Measurements from ENCODE around the gene RPS6KB2. TPM values are rescaled to one million over a fixed set of nuclear protein-coding genes. Genes with fewer than 3 reads are reported as not detected.

Gene RPS6KB2
- total and polyA plus RNA-seq, 2 of the 4 experiments (the other 2 are of a cell fraction), result 50.7 to 58.4 TPM

DNA sequence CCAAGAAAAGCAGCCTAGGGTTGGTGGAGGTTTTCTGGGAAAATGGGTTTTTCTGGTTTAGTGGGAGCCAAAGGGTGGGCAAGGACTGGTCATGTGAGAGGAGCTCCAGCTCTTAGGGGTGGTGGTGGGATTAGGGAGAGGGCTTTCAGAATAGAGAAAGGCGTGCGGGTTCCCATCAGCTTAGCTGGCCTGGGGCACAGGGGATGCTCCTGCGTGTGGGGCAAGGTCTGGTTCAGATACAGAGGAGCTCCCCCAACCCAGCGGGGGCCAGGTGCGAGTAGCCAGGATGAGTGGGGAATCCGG, 40.1 kb downstream of the RPS6KB2 start:
- no peaks in the 10 kb centered on the region for H3K9me3 ChIP-seq (ENCODE audit: control insufficient read depth, insufficient read depth, low read length)
- ATAC-seq (ENCODE audit: low read depth) (no peak), DNase-seq (no peak)
- H3K4ac ChIP-seq (ENCODE audit: low read depth, low read length), result peak overlapping the region; percentile 79
- WGBS, 2 experiments (ENCODE audit: extremely low coverage in 2 of 2, insufficient read length in 1 of 2), result 0% methylated on average over 1 of the region's 6 CpGs; no CpG with 5 or more reads in 1 of the 2 experiments
- BruUV-seq (replicated peaks), result no TSS peak
- in situ Hi-C loops (cut with MboI; ENCODE audit: low sequenced_read_pairs), result no loop called here
- peak overlapping the region; percentile 39 for H4K91ac ChIP-seq (ENCODE audit: insufficient read depth, low read depth, low read length)
- peak overlapping the region; percentile 83 for H3K14ac ChIP-seq (replicated peaks; ENCODE audit: low read depth, low read length)
- peaks cover 3% of the 10 kb centered on the region; the same call in 1 of the 2 replicates for H3K27me3 ChIP-seq (ENCODE audit: control insufficient read depth, insufficient read depth, low read length)
- peaks cover 2% of the 10 kb centered on the region; the same call in 1 of the 2 replicates for H3K36me3 ChIP-seq (ENCODE audit: control insufficient read depth, insufficient read depth, low read length)
- H3K23ac ChIP-seq (ENCODE audit: low read depth, low read length), result peak overlapping the region; percentile 95
- no peaks in the 10 kb centered on the region for H4K20me1 ChIP-seq (ENCODE audit: insufficient read depth, low read length)
- H2AK5ac ChIP-seq (ENCODE audit: low read depth, low read length), result peak overlapping the region; percentile 86
- H4K5ac ChIP-seq (ENCODE audit: low read depth, low read length), result peak overlapping the region; percentile 31; the same call in 1 of the 2 replicates
- peaks cover 9% of the 10 kb centered on the region for H3K4me1 ChIP-seq (ENCODE audit: control insufficient read depth, insufficient read depth, low read length)
- no peak overlapping the region; the same call in 1 of the 2 replicates for H3K18ac ChIP-seq (ENCODE audit: low read depth, low read length)
- H3K4me2 ChIP-seq (ENCODE audit: low read depth, low read length), result peak overlapping the region; percentile 94
- peak overlapping the region; percentile 52 for H3K56ac ChIP-seq (ENCODE audit: extremely low read depth, insufficient read depth, low read length)
- H4K8ac ChIP-seq (ENCODE audit: low read depth in 2 of 2, low read length in 2 of 2), result peak overlapping the region; percentile 77 to 84
- H2BK5ac ChIP-seq (ENCODE audit: low read depth, low read length, poor library complexity, severe bottlenecking), result peak overlapping the region; percentile 66
- peak overlapping the region; percentile 87 for H3K4me3 ChIP-seq (ENCODE audit: insufficient read depth, low read depth, low read length)
- peaks cover 12% of the 10 kb centered on the region for H3K9me1 ChIP-seq (ENCODE audit: insufficient read depth, low read length)
- dilution Hi-C loops (cut with HindIII; ENCODE audit: low sequenced_read_pairs, unreplicated experiment), result no loop called here
- no peak overlapping the region; the same call in 1 of the 2 replicates for H2BK120ac ChIP-seq (ENCODE audit: low read depth, low read length)
- peak overlapping the region; percentile 99 for H2AK9ac ChIP-seq (replicated peaks; ENCODE audit: low read depth, low read length, poor library complexity)
- peak overlapping the region; percentile 78 for H3K27ac ChIP-seq (ENCODE audit: insufficient read depth, low read length)
- TF ChIP-seq BHLHE40 (IDR thresholded peaks at IDR 0.05; ENCODE audit: low read depth, low read length) (no peak), CHD1 (IDR thresholded peaks at IDR 0.05; ENCODE audit: low read depth, low read length) (no peak), CEBPB (IDR thresholded peaks at IDR 0.05; ENCODE audit: low read depth, low read length) (no peak), NFE2L2 (IDR thresholded peaks at IDR 0.05; ENCODE audit: low read depth, low read length) (no peak), MAFK (IDR thresholded peaks at IDR 0.05; ENCODE audit: low read depth, low read length) (no peak), RCOR1 (IDR thresholded peaks at IDR 0.05; ENCODE audit: insufficient replicate concordance, low read length) (no peak), POLR2A (IDR thresholded peaks at IDR 0.05; ENCODE audit: low read depth, low read length) (no peak), SMC3 (IDR thresholded peaks at IDR 0.05; ENCODE audit: low read depth, low read length) (no peak), RFX5 (IDR thresholded peaks at IDR 0.05; ENCODE audit: low read depth, low read length) (no peak), MXI1 (IDR thresholded peaks at IDR 0.05; ENCODE audit: borderline replicate concordance, low read depth, low read length) (no peak), RAD21 (IDR thresholded peaks at IDR 0.05; ENCODE audit: low read length) (no peak)
- TF ChIP-seq, protein P1, sequence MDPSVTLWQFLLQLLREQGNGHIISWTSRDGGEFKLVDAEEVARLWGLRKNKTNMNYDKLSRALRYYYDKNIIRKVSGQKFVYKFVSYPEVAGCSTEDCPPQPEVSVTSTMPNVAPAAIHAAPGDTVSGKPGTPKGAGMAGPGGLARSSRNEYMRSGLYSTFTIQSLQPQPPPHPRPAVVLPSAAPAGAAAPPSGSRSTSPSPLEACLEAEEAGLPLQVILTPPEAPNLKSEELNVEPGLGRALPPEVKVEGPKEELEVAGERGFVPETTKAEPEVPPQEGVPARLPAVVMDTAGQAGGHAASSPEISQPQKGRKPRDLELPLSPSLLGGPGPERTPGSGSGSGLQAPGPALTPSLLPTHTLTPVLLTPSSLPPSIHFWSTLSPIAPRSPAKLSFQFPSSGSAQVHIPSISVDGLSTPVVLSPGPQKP (IDR thresholded peaks at IDR 0.05; ENCODE audit: borderline replicate concordance, low read depth, low read length), result no peak
- H2BK15ac ChIP-seq (ENCODE audit: low read depth, low read length), result no peak overlapping the region
- ChIA-PET POLR2A (ENCODE audit: unreplicated experiment) (interaction anchor here (0.6 kb wide), 1 partner anchor 25 kb away, joined by 6 read pairs; the partner anchor contains the start of gene CORO1B), CTCF (interaction anchor here (1.5 kb wide), 1 partner anchor 67 kb away, joined by 3 read pairs; the partner anchor contains the start of gene PPP1CA)
- peak overlapping the region; percentile 98 for H2AFZ ChIP-seq (replicated peaks; ENCODE audit: low read length, poor library complexity)
- H3K9ac ChIP-seq (ENCODE audit: low read depth, low read length), result peak overlapping the region; percentile 79
- H2BK20ac ChIP-seq (ENCODE audit: low read depth, low read length), result no peak overlapping the region
- intact Hi-C loops (cut with micrococcal nuclease), result loop anchor here (1.0 kb wide), 1 partner anchor 25 kb away; the partner anchor contains the start of gene CORO1B
- H3K79me1 ChIP-seq (ENCODE audit: low read depth in 1 of 2, low read length in 2 of 2), result peaks cover 4 to 24% of the 10 kb centered on the region in 2 experiments; a peak in 2 of 4 replicates
